ENCODE data around the gene PHACTR3. TPM values are rescaled to one million over a fixed set of nuclear protein-coding genes. Genes with fewer than 3 reads are reported as not detected.
A peak's percentile ranks its signal among the peaks of the same experiment; 100 is the strongest.

The PHACTR3 gene
- total RNA-seq, 1 donor from 2014 or later = 22.3 TPM

DNA sequence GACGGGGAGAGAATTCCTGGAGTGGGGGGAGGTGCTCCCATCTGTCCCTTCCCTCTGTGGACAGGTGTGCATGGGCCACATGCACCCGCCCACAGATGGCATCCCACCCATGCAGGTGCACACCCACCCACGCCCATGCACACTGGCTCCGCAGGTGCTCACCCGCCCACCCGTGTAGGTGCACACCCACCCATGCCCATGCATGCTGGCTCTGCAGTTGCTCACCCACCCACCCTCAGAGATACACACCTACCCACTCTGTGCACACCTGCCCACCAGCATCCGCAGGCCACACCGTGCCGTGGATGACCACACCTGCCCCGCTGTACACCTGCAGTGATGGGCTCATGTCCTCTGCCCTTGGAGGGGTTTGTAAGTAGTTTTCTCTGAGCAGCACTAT lies 132.0 kb downstream of the PHACTR3 start:
- Mint-ChIP-seq H3K9me3 (no peaks in the 10 kb centered on the region), H3K27ac (ENCODE audit: unreplicated experiment) (no peak overlapping the region), H3K4me1 (no peaks in the 10 kb centered on the region), H3K36me3 (ENCODE audit: low read depth) (no peaks in the 10 kb centered on the region), H3K4me3 (no peak overlapping the region), H3K27me3 (ENCODE audit: low read depth) (peaks cover 34% of the 10 kb centered on the region)
- TF ChIP-seq, protein P1, sequence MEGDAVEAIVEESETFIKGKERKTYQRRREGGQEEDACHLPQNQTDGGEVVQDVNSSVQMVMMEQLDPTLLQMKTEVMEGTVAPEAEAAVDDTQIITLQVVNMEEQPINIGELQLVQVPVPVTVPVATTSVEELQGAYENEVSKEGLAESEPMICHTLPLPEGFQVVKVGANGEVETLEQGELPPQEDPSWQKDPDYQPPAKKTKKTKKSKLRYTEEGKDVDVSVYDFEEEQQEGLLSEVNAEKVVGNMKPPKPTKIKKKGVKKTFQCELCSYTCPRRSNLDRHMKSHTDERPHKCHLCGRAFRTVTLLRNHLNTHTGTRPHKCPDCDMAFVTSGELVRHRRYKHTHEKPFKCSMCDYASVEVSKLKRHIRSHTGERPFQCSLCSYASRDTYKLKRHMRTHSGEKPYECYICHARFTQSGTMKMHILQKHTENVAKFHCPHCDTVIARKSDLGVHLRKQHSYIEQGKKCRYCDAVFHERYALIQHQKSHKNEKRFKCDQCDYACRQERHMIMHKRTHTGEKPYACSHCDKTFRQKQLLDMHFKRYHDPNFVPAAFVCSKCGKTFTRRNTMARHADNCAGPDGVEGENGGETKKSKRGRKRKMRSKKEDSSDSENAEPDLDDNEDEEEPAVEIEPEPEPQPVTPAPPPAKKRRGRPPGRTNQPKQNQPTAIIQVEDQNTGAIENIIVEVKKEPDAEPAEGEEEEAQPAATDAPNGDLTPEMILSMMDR (conservative IDR thresholded peaks at IDR 0.05) = no peak
- DNase-seq (ENCODE audit: low read depth, low spot score) = no peak

DNA sequence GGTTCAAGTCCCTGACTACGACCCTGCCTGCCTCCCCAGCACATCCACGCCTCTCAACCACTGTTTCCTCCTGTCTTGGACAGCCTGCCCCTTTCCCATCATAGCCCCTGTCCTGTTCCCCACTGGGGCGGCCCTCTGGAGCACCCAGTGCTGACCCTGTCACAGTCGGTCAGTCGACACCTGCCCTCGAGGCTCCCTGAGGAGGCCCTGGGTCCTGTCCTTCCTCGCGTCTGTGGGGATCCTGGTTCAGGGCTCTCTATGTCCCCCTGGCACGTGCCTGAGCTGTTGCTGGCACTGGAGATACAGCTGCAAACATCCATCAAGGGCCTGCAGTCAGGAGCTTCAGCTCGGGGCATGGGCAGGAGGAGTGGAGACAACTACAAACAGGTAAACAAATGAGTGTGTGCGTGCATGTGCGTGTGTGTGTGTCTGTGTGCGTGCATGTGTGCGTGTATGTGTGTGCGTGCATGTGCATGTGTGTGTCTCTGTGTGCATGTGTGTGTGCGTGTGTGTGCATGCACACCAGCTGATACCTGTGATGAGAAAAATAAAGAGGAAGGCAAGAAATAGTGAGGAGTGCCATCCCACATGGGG lies 132.8 kb downstream of the PHACTR3 start:
- no peaks in the 10 kb centered on the region for H3K9me3 Mint-ChIP-seq
- no peak overlapping the region for H3K27ac Mint-ChIP-seq (ENCODE audit: unreplicated experiment)
- no peaks in the 10 kb centered on the region for H3K36me3 Mint-ChIP-seq (ENCODE audit: low read depth)
- no peak for DNase-seq (ENCODE audit: low read depth, low spot score)
- H3K4me1 Mint-ChIP-seq = no peaks in the 10 kb centered on the region
- H3K27me3 Mint-ChIP-seq (ENCODE audit: low read depth) = peaks cover 30% of the 10 kb centered on the region
- no peak overlapping the region for H3K4me3 Mint-ChIP-seq
- TF ChIP-seq, protein P1 (conservative IDR thresholded peaks at IDR 0.05) = no peak

DNA sequence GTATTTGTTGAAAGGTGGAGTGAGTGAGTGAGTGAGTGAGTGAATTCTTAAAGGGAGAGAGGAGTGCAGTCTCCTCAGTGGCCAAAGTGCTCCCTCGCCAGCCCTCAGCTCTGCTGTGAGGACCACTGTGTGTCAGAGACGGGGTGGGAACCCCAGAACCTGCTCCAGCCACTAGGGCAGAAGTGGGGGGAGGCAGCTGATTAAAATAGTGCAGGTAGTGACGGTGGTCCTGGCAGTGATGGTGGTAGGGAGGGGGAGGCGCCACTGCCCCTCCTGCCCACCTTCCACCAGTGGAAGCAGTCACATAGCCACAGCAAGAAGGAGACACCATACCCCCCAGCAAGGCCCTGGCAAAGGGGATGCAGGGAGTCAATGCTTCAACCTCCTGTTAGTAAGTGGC lies 133.5 kb downstream of the PHACTR3 start:
- Mint-ChIP-seq H3K27me3 (ENCODE audit: low read depth) (peaks cover 30% of the 10 kb centered on the region), H3K36me3 (ENCODE audit: low read depth) (no peaks in the 10 kb centered on the region), H3K27ac (ENCODE audit: unreplicated experiment) (peak overlapping the region; percentile 52), H3K9me3 (no peaks in the 10 kb centered on the region), H3K4me1 (no peaks in the 10 kb centered on the region), H3K4me3 (no peak overlapping the region)
- TF ChIP-seq, protein P1 (conservative IDR thresholded peaks at IDR 0.05) = no peak
- DNase-seq (ENCODE audit: low read depth, low spot score) = no peak

DNA sequence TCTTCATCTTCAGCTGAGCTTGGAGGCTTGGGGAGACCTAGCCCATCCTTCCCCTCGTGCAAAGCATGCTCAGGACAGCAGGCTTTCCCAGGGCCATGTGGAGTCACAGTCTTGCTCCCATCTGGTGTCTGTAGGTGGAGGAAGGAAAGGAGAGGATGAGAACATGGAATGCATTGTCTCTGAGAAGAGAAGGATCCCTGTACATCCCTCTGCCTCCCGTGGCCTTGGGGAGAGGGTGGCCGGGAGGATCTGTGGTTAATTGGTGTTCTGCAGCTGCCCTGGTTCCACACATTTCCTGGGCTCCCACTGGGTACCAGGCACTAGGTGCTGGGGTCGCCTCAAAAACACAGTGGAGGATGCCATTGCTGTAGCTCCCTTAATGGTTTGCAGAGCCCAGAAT lies 134.5 kb downstream of the PHACTR3 start:
- H3K36me3 Mint-ChIP-seq (ENCODE audit: low read depth) = no peaks in the 10 kb centered on the region

DNA sequence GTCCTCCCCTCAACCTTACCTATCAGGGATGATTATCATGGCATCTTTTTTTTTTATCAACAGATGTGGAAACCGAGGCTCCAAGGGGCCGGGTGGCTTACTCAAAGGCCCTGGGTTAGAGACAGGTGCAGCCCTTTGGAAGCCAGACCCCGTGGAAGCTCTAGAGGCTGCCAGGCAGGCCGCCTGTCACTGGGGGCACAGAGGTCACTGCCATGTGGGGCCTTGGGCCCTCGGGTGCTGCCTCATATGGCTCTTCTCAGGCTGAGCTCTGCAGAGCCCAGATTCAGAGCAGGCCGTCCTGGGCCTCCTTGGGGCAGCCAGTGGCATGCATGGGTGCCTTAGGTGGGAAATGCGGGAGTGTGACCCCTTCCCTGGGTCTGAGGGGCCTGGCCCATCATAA lies 136.3 kb downstream of the PHACTR3 start:
- Mint-ChIP-seq H3K27ac (ENCODE audit: unreplicated experiment) (no peak overlapping the region), H3K4me1 (no peaks in the 10 kb centered on the region), H3K36me3 (ENCODE audit: low read depth) (no peaks in the 10 kb centered on the region), H3K4me3 (no peak overlapping the region), H3K9me3 (no peaks in the 10 kb centered on the region), H3K27me3 (ENCODE audit: low read depth) (peaks cover 30% of the 10 kb centered on the region)
- TF ChIP-seq, protein P1 (conservative IDR thresholded peaks at IDR 0.05) = no peak
- no peak for DNase-seq (ENCODE audit: low read depth, low spot score)

More for the DNA sequence above, 134.5 kb downstream of the PHACTR3 start:
- Mint-ChIP-seq H3K4me1 (no peaks in the 10 kb centered on the region), H3K4me3 (no peak overlapping the region), H3K27ac (ENCODE audit: unreplicated experiment) (no peak overlapping the region), H3K27me3 (ENCODE audit: low read depth) (peaks cover 30% of the 10 kb centered on the region), H3K9me3 (no peaks in the 10 kb centered on the region)
- no peak for DNase-seq (ENCODE audit: low read depth, low spot score)
- TF ChIP-seq, protein P1 (conservative IDR thresholded peaks at IDR 0.05) = no peak
